ENCODE measurements around the gene SFTPB.

SFTPB gene

GRCh38 chr2:85669549-85669948 is 1.6 kb upstream of the SFTPB start:
- TF ChIP-seq BHLHE40 (IDR thresholded peaks at IDR 0.05; ENCODE audit: borderline replicate concordance) (no peak), PKNOX1 (IDR thresholded peaks at IDR 0.05) (no peak), CTBP1 (IDR thresholded peaks at IDR 0.05; ENCODE audit: borderline replicate concordance) (no peak), SP1 (IDR thresholded peaks at IDR 0.05) (no peak), SUZ12 (IDR thresholded peaks at IDR 0.05) (no peak), ARNT (IDR thresholded peaks at IDR 0.05) (no peak), LEF1 (IDR thresholded peaks at IDR 0.05; ENCODE audit: borderline replicate concordance) (no peak), HDGF (IDR thresholded peaks at IDR 0.05; ENCODE audit: borderline replicate concordance) (no peak), ELF4 (IDR thresholded peaks at IDR 0.05) (no peak)
- CTCF ChIA-PET: interaction anchor here (0.6 kb wide), 1 partner anchor 21 kb away, joined by 5 read pairs; no protein-coding TSS in a partner anchor
- DNase-seq (ENCODE audit: extremely low spot score): no peak
- POLR2A ChIA-PET: no interaction called here

- DNase-seq (ENCODE audit: extremely low spot score): no peak
- CTCF ChIA-PET: no interaction called here
- POLR2A ChIA-PET: interaction anchor here (0.6 kb wide), 1 partner anchor 55 kb away, joined by 3 read pairs; no protein-coding TSS in a partner anchor
- TF ChIP-seq LEF1 (IDR thresholded peaks at IDR 0.05; ENCODE audit: borderline replicate concordance) (no peak), PKNOX1 (IDR thresholded peaks at IDR 0.05) (no peak), NFRKB (IDR thresholded peaks at IDR 0.05) (no peak), SUZ12 (IDR thresholded peaks at IDR 0.05) (no peak), ARNT (IDR thresholded peaks at IDR 0.05) (no peak), CTBP1 (IDR thresholded peaks at IDR 0.05; ENCODE audit: borderline replicate concordance) (no peak), BHLHE40 (IDR thresholded peaks at IDR 0.05; ENCODE audit: borderline replicate concordance) (no peak), FOXK2 (IDR thresholded peaks at IDR 0.05) (no peak), HDGF (IDR thresholded peaks at IDR 0.05; ENCODE audit: borderline replicate concordance) (no peak), TARDBP (IDR thresholded peaks at IDR 0.05) (no peak), ZNF384 (IDR thresholded peaks at IDR 0.05) (no peak), L3MBTL2 (conservative IDR thresholded peaks at IDR 0.05) (no peak), FOXM1 (IDR thresholded peaks at IDR 0.05; ENCODE audit: borderline replicate concordance) (no peak), SP1 (IDR thresholded peaks at IDR 0.05) (no peak), ELF4 (IDR thresholded peaks at IDR 0.05) (no peak), FOXA1 (IDR thresholded peaks at IDR 0.05) (no peak)
These were observed 801 bp upstream of the SFTPB start for GRCh38 chr2:85668857-85669142.

- ChIA-PET POLR2A (no interaction called here), CTCF (no interaction called here)
- TF ChIP-seq HDGF (IDR thresholded peaks at IDR 0.05; ENCODE audit: borderline replicate concordance) (no peak), TARDBP (IDR thresholded peaks at IDR 0.05) (no peak), NFRKB (IDR thresholded peaks at IDR 0.05) (no peak), PKNOX1 (IDR thresholded peaks at IDR 0.05) (no peak), FOXA1 (IDR thresholded peaks at IDR 0.05) (no peak), FOXK2 (IDR thresholded peaks at IDR 0.05) (no peak), ARNT (IDR thresholded peaks at IDR 0.05) (no peak), BHLHE40 (IDR thresholded peaks at IDR 0.05; ENCODE audit: borderline replicate concordance) (no peak), L3MBTL2 (conservative IDR thresholded peaks at IDR 0.05) (no peak), SP1 (IDR thresholded peaks at IDR 0.05) (no peak), CTBP1 (IDR thresholded peaks at IDR 0.05; ENCODE audit: borderline replicate concordance) (no peak), ZNF384 (IDR thresholded peaks at IDR 0.05) (no peak), FOXM1 (IDR thresholded peaks at IDR 0.05; ENCODE audit: borderline replicate concordance) (no peak)
- no peak for DNase-seq (ENCODE audit: extremely low spot score)
These were observed 414 bp downstream of the SFTPB start for GRCh38 chr2:85667561-85668008.

- TF ChIP-seq ELF4 (IDR thresholded peaks at IDR 0.05) (no peak), ARNT (IDR thresholded peaks at IDR 0.05) (no peak), CTBP1 (IDR thresholded peaks at IDR 0.05; ENCODE audit: borderline replicate concordance) (no peak), BHLHE40 (IDR thresholded peaks at IDR 0.05; ENCODE audit: borderline replicate concordance) (no peak), L3MBTL2 (conservative IDR thresholded peaks at IDR 0.05) (no peak), HDGF (IDR thresholded peaks at IDR 0.05; ENCODE audit: borderline replicate concordance) (no peak), FOXA1 (IDR thresholded peaks at IDR 0.05) (no peak), SP1 (IDR thresholded peaks at IDR 0.05) (no peak)
- POLR2A ChIA-PET: no interaction called here
- DNase-seq (ENCODE audit: extremely low spot score): no peak
- CTCF ChIA-PET: no interaction called here
These were observed 1.3 kb downstream of the SFTPB start for GRCh38 chr2:85666435-85667316.

GRCh38 chr2:85666016-85666415 is 2.0 kb downstream of the SFTPB start:
- TF ChIP-seq ELF4 (IDR thresholded peaks at IDR 0.05) (no peak), SUZ12 (IDR thresholded peaks at IDR 0.05) (no peak), FOXK2 (IDR thresholded peaks at IDR 0.05) (no peak), L3MBTL2 (conservative IDR thresholded peaks at IDR 0.05) (no peak), ARNT (IDR thresholded peaks at IDR 0.05) (no peak), HDGF (IDR thresholded peaks at IDR 0.05; ENCODE audit: borderline replicate concordance) (no peak), FOXM1 (IDR thresholded peaks at IDR 0.05; ENCODE audit: borderline replicate concordance) (no peak), ZNF384 (IDR thresholded peaks at IDR 0.05) (no peak), CTBP1 (IDR thresholded peaks at IDR 0.05; ENCODE audit: borderline replicate concordance) (no peak), FOXA1 (IDR thresholded peaks at IDR 0.05) (no peak), BHLHE40 (IDR thresholded peaks at IDR 0.05; ENCODE audit: borderline replicate concordance) (no peak), TARDBP (IDR thresholded peaks at IDR 0.05) (no peak), SP1 (IDR thresholded peaks at IDR 0.05) (no peak), PKNOX1 (IDR thresholded peaks at IDR 0.05) (no peak), LEF1 (IDR thresholded peaks at IDR 0.05; ENCODE audit: borderline replicate concordance) (no peak)
- DNase-seq (ENCODE audit: extremely low spot score): no peak
- ChIA-PET POLR2A (no interaction called here), CTCF (no interaction called here)
